Left cardiac atrium (tissue), 4 donors: ENCODE results near the gene MMD. TPM values are rescaled to one million over a fixed set of nuclear protein-coding genes. Genes with fewer than 3 reads are reported as not detected.
"Not testable (repeated sequence)": the region's sequence is repeated elsewhere in the genome, so short reads cannot be mapped to it uniquely, and the experiment has no call there.

Experiments
- ATAC-seq, 2 donors: fragments of 200-7000 bp; cut with Tn5 transposase; one replicate each; pipeline ENCODE4 v1.9.1; 2020; ENCODE audit warnings: mild to moderate bottlenecking in 2 of 2, moderate library complexity in 2 of 2
- DNase-seq: peaks from one replicate; pipeline ENCODE4 v3.0.0-alpha.2; 2020
- intact Hi-C, 2 donors: fragments of 100-400 bp; cut with DNase I; formaldehyde crosslinking; loops; one replicate each; pipeline versions ENCODE4 v1.14.1 to v1.15.1; 2022 to 2023
- total RNA-seq, 2 donors: library from RNA; stranded (reverse); fragmentation: NEBNext Ultra II Directional; extraction: Animal tissue kit (Norgen Biotek cat#: 25700); gene quantifications; one replicate each; pipeline ENCODE4 v1.2.1, GENCODE V29; 2021
- donor health status: DM: no; HTN: yes; CAD: no.
- donor health status: DM: no; HTN: yes; CAD: no; lungs with severe emphysema.
- donor health status: DM: yes; HTN: yes; CAD: no.
- donor health status: Dilated cardiomyopathy.

Gene MMD
- total RNA-seq, 2 donors from 2014 or later: 26.8 to 29.1 TPM

DNA sequence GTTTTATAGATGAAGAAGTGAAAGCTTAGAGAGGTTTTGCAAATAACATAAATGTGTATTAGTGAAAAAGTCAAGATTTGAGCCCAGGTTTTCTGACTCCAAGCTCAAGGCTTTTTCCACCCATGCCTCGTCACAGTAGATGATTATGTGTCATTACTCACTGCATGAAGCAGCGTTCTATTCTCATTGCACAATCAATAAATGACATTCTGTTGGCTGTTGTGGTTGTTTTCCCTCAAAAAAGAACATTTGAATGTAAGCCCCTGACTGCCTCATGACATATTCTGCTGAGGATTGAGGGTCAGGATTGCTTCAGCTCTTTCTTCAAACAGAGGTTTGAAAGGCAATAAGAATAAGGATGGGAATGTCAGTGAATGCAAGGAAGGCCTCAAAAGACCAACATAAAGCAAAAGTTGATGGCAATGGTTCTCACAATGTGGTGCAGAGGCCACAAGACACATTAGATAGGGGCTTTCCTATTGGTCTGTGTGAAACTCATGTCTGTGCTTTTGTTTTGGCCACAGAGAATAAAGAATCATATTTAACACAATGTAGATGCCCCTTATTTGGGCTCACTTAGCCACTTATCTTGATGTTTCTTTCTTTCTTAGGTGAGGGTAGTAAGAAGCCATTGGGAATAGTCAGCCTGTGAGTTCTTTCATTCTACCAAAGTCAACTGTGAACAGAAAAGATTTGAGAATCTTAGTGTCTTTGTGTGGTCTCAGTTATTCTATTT, 5.4 kb upstream of the MMD start:
- intact Hi-C loops: no loop called here
- no peak for DNase-seq
- no peak for ATAC-seq

DNA sequence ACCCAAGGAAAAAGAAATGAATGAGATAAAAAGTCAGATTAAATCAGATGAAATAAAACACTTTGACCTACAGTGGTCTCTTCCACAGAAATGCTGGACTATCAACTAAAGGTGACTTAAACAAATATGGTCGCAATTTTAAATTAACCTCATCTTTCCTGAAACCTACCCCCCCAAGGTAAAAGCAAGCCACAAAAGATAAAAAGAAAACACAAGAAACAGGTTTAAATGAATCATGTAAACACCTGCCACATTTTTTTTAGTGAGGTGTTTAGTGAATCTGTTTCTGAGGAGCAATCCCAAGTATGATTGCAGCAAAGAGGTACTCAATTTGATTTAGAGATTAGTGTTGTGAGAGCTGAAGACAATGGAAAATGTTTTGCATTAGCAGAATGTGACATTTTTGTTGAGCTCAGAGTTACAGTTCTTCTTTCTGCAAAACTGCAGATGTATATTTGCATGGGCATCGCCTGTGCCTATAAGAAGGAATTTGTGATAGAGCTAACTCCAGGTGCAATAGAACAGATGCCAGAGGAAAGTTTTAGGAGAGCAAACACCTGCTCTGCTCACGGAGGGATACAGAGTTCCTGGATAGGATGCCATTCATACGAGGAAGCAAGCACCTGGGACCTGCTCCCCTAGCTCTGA, 3.4 kb upstream of the MMD start:
- ATAC-seq (no peak), DNase-seq (no peak)
- intact Hi-C loops: loop anchor here in 1 of 2 donors (5.0 kb wide), 1 partner anchor 87 kb away; the partner anchor contains the start of gene SMIM36

DNA sequence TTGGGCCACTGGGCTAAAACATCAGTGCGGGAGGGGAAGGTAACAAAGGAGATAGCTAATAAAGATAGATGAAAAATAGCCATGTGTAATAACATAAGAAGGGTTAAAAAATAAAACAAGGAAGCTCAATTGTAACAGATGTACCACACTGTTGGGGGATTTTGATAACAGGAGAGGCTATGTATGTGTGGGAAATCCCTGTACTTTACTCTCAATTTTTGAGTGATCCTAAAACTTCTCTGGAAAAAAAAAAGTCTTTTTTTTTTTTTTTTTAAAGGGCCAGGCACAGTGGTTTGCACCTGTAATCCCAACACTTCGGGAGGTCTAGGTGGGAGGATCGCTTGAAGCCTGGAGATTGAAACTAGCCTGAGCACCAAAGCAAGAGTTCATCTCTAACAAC, 1.9 kb upstream of the MMD start:
- no peak for ATAC-seq
- intact Hi-C loops: loop anchor here in 1 of 2 donors (5.0 kb wide), 1 partner anchor 89 kb away; the partner anchor contains the start of gene SMIM36

DNA sequence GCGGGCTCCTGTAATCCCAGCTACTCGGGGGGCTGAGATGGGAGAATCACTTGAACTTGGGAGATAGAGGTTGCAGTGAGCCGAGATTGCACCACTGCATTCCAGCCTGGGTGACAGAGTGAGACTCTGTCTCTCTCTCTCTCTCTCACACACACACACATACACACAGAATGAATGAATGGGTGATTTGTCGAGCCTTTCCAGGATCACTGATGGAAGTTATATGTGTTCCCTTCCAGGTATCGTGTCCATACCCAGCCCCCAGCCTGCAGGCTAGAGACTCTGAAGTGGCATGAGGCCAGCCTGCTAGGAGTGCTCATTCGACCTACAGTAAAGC, 1.2 kb upstream of the MMD start:
- ATAC-seq, DNase-seq: not testable (repeated sequence)
- intact Hi-C loops: loop anchor here in 1 of 2 donors (5.0 kb wide), 1 partner anchor 90 kb away; the partner anchor contains the start of gene SMIM36

More for the DNA sequence above, 1.9 kb upstream of the MMD start:
- DNase-seq: no peak

DNA sequence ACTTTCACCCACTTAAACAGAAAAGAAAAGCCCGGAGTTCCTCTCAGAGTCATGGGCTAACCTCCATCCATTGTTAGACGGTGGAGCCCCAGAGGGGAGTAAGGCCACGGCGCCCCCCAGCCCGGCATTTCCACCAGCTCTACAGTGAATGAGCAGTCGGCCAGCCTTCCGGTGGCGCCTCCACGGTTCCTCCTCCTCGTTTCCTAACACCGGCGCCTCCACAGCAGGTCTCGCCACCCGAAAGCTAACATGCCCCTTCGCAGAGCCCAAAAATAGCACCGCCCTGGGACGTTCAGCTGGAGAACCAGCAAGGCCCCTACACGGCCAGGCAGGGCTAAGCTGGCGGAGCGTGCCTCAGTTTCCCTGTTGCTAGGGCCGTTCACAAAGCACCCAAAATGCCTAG, 858 bp downstream of the MMD start:
- ATAC-seq (peak; percentile 46 to 55), DNase-seq (peak; percentile 67)
- intact Hi-C loops: loop anchor here in 1 of 2 donors (5.0 kb wide), 1 partner anchor 92 kb away; the partner anchor contains the start of gene SMIM36

DNA sequence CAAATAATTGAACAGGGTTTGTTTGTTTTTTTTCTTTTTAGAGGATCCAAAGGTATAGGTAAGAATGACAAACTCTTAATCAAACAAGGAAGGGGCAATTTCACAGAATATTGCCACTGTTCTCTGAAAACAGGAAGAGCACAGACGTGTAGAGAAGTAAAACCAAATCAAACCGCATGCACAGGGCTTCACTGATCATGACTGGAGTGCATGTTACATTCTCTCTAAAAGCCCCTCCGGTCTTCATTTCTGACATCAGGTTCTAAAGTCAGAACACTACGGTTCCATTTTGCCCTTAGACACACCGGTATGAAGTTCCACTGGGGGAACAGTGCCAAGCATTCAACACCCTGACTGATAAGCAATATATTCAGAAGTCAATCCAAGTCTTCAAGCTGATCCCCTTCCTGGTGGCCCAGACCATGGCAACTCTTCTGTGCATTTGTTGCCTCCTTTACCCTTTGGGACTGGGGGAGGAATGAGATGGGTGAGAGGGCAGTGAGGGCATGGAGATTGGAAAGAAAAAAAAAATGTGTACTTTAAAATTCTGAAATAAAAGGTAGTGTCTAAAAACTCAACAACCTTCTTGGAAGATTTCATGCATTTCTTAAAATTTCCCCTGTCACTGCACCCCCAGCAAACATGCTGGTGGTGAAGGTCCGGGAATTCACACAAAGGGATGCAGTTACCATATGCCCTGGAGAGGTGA, 1.4 kb downstream of the MMD start:
- ATAC-seq (no peak), DNase-seq (no peak)
- intact Hi-C loops: loop anchor here in 1 of 2 donors (5.0 kb wide), 1 partner anchor 92 kb away; the partner anchor contains the start of gene SMIM36

DNA sequence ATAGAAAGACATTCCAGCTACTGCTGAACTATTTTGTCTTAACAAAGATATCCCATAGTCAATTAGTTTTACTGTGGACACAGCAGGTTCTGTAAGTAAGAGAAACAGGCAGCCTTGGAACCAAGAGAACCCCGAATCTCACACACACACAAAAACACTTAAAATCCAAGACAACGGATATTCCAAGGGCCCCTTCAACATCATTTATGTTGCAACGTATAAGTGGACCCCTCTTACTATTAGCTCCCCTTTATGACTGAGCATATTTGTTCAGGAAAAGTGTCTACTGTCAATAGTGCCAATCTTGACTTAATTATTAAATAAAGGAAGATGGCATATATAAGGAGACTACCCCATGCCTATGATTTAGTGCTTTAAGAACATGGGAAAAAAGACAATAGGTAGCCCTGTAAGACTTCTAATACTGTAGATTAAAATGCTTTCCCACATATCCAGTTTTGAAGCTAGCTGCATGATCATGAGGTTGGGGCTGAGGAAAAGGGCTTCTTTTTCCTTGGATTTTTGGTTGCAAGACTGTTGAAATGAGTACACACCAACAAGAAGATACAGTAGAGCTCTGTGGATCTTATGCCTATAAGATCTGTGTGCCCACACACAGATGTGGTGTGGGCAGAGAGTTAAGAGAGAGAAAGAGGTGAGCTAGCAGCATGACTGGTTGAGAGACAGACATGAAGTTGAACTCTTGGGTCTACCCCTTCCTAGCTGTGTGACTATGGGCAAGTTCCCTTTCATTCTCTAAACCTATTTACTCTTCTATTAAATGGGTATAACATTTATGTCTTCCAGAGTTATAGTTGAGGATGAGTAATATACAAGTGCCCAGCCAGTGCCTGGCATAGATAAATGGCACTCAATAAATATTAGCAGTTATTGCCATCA, 3.0 kb downstream of the MMD start:
- DNase-seq: no peak
- intact Hi-C loops: no loop called here
- no peak for ATAC-seq

DNA sequence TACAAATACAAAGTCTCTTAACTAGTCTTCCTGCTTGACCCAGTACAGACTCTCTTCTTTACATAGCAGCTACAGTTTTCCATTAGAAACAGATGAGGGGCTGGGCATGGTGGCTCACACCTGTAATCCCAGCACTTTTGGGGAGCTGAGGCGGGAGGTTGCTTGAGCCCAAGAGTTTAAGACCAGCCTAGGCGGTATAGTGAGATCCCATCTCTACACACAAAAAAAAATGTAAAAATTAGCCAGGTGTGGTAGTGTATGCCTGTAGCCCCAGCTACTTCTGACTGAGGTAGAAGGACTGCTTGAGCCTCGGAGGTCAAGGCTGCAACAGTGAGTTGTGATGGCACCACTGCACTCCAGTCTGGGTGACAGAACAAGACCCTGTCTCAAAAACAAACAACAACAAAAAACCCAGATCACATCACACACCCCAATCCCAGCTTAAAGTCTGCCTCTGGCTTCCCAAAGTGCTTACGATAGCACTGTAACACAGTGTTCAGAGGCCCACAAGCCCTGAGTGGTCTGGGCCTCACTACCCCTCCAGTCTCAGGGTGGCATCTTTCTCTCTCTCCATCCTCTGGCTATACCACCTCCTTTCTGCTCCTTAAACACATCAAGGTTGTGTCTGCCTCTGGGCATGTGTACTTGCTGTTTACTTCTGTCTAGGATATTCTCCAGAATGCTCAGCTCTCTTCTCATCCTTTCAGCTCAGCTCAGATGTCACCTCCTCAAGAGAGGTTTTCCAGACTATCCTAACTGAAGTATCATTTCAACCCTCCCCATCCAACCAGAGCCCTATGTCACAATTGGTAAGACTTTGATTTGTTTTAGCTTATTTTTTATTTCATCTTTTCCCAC, 4.0 kb downstream of the MMD start:
- intact Hi-C loops: no loop called here
- ATAC-seq (no peak), DNase-seq (no peak)

DNA sequence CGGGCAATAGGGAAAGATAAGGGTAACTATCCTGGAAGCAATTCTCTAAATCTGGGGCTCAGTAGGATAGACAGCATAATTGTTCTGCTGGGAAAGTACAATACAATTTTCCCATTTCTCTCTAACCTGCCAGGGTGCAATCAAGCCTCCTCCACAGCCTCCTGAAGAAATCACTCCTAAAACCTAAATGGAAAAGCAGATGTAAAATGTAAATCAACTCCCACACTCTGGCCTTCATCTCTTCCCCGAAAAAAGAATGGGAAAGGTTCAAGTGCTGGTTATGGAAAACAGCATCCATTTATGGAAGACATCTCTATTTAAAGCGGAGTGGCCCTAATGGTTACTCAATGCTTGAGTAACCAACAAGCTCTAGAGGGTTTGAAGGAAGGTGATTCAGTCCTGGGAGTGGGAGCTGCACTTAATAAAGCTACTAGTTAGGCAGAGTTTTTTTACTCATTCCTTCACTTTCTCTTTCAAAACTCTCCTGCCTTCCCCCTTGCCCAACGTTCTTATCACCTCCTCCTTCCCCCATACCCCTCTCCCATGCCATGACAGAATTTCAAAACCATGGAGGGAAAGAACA, 5.1 kb downstream of the MMD start:
- intact Hi-C loops: no loop called here
- peak in 1 of 2 donors; percentile 34 for ATAC-seq
- no peak for DNase-seq

DNA sequence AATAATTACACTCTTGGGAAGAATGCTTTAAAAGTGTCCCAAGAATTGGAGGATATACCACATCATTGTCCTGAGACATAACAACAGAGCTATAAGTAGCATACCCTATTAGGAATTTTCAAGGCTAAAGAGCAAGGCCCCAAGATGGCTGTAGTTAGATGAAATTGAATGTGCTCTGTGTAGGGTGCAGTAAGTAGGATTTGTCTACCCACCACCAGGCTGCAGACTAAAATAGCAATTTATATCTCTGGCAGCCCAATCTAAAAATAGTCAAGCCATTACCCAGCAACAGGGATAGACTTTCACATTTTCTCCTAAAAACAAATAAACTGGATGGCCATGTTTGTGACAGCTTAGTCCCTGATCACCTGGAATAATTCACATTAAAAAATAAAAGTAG, 5.6 kb downstream of the MMD start:
- peak; percentile 36 to 40 for ATAC-seq
- intact Hi-C loops: no loop called here
- no peak for DNase-seq

DNA sequence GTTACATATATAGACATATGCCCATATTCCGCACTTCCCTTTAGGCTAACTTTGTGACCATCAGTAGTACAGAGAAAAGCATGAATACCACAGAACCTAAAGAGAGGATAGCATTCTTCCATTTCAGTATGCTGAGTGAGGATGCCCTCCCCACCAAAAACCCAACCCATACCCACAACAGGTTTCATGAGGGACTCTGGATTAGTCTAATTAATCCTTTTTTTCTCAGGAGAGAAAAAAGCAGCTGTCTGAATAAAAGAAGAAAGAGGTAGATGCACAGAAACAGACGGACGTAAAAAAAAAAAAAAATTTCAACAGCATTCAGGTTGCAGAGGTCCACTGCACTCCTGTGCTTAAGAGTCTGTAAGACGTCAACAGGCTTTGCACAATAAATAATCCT, 6.7 kb downstream of the MMD start:
- ATAC-seq (no peak), DNase-seq (no peak)
- intact Hi-C loops: no loop called here

DNA sequence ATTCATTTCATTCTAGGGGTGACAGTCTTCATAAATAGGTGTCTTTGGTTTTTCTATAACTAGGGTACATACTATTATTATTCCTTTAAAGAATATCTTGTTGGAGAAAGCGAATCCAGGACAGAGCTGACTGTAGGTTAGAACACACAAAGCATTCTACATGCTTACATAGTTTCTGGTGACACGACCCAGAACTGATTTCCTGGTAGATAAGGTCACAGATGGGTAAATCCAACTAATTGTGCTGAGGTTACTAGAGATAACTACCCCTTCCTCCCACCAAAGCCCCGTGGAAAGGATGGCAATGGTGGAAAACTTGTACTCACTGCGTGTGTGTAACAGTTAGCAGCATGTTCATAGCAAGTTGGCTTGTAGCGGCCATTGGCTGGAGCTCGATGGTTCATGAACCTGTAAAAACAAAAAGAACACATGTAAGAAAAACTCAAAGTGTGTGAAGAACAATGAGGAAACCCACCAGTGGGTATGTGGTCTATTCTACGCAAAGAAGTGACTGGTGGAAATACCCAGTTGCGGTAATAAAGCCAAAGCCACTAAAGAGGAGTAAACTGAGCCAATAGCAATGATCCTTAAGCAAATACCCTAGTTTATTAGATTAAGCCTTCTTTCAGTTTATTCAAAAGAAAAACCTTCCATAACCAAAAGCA, 7.7 kb downstream of the MMD start:
- no peak for ATAC-seq
- intact Hi-C loops: no loop called here
- DNase-seq: no peak

DNA sequence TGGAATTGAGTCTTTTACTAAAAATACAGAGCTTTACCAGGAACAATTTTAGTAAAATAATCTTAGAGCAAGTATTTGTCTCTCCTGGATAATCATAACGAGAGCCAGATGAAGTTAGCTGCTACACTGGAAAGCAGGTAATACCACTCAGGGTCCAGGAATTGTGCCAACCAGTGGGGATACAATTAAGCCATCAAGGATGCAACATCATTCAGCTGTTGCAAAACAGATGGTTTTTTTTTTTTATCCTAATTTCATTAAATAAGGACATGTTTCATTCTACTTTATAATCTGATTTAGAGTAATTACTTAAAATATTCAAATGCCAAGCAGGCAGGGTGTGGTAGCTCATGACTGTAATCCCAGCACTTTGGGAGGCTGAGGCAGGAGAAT, 10.2 kb downstream of the MMD start:
- ATAC-seq: no peak
- intact Hi-C loops: no loop called here
- no peak for DNase-seq

DNA sequence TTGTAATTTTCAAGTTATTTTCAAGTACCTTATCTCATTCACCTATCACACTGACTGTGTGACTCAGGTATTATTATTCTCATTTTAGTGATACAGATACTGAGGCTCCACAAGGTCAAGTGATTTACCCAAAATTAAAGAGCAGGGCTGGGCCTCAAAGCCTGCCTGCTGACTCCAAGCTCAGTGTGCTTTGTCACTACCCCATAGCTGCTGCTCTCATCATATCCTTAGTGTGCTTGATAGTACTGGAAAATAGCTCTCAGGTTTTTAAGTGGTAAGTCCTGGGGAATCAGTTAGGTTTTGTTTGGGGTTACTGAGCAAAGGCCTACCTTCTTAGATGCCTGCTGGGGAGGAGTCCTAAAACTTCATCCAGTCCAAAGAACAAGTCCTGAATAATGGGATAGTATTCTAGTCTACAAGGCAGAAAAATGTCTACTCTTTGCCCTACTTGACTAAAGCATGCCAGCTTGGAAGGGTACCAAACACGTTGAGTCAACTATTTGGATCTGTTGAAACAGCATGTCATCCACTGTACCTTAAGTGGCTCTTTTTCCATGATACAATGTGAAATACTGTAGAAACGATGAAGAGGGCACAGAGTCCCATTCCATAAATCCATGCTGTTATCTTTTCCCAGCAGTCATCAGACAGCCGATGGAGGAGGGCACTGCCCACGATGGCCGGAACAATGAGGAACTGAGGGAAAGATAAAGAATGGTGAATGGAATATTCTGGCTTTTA, 10.7 kb downstream of the MMD start:
- DNase-seq (no peak), ATAC-seq (peak; percentile 72 to 79)
- intact Hi-C loops: no loop called here

DNA sequence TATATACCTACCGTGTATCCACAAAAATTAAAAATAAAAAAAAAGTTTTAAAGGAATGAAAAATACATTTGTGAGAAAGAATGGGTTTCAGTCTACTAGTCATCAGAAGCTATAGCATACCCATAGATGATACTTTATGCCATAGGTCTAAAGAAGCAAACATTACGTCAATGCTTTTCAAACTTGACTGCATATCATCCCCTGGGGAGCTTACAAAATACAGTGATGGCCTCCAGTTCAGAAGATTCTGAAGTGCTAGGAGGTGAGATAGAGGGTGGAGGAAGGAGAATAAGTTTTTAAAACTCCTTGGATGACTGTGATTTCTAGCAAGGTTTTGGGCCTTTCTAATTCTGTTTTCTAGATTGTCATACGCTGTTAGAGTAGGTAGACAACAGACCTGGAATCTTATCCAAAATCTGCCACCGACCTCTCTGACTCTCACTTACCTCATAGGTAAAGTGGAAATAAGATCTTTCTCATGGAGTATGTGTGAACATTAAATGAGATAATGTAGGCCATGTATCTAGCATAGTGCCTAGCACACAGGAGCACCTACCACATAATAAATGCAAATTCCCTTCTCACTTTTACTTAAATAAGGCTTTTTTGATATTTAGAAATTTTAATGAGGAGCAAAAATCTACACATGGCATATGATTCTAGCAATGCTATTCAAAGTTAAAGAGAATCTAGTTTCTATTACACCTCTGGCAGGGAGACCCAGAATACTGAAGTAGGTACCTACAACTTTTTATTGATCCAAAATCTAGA, 12.4 kb downstream of the MMD start:
- intact Hi-C loops: no loop called here
- no peak for DNase-seq
- ATAC-seq: no peak
